HepG2 (cell line): ENCODE results near the gene FAM25A. TPM values are rescaled to one million over a fixed set of nuclear protein-coding genes. Genes with fewer than 3 reads are reported as not detected.

ENCODE experiments used
- E2F2 ChIP-seq: sonication (generic); formaldehyde crosslinking; IDR thresholded peaks from 2 replicates; pipeline ENCODE4 v1.4.0; 2020; ENCODE audit warnings: missing genetic modification reagents, borderline replicate concordance
- PRDM15 ChIP-seq: sonication (generic); formaldehyde crosslinking; IDR thresholded peaks from 2 replicates; pipeline ENCODE4 v1.4.0; 2020; ENCODE audit warnings: missing genetic modification reagents
- RERE ChIP-seq: IDR thresholded peaks from 2 replicates; pipeline ENCODE4 v1.6.1; 2016; ENCODE audit warnings: low read depth, missing genetic modification reagents, missing compliant biosample characterization
- polyA plus RNA-seq, 8 experiments: library from polyadenylated mRNA; depleted of rRNA in 3 of 8; stranded (reverse) in 7 of 8; unstranded in 1 of 8; fragments of >200 nt; fragmentation: Illumina TruSeq in 4 of 8; extraction: Trizol in 4 of 8; gene quantifications; 2 replicates each; pipeline versions ENCODE4 v1.2.1 to v1.2.3, GENCODE V29; 2011 to 2016; ENCODE audit warnings: low read depth in 4 of 8, missing spikeins in 1 of 8, mixed read lengths in 1 of 8; ENCODE audit not compliant: insufficient read depth in 1 of 8
- total RNA-seq, 5 experiments: library from RNA; depleted of rRNA; stranded (reverse); fragments of >200 nt; fragmentation: Illumina TruSeq; extraction: Trizol; gene quantifications; 2 replicates each; pipeline ENCODE4 v1.2.3, GENCODE V29; 2016; ENCODE audit warnings: low read depth in 1 of 5

The FAM25A gene
- total and polyA plus RNA-seq, 2 of the 13 experiments (the other 11 are each of a cell fraction or from before 2014, with no cell fraction given): not detected

GRCh38 chr10:86979296-86979818 is 40.7 kb upstream of the FAM25A start (continued):
- TF ChIP-seq RERE (no peak), E2F2 (CRISPR knock-in tag) (no peak), PRDM15 (CRISPR knock-in tag) (no peak)
